ENCODE results near the gene SLC25A5.
A peak's percentile ranks its signal among the peaks of the same experiment; 100 is the strongest.
"Not testable (repeated sequence)": the region's sequence is repeated elsewhere in the genome, so short reads cannot be mapped to it uniquely, and the experiment has no call there.

The SLC25A5 gene

DNA sequence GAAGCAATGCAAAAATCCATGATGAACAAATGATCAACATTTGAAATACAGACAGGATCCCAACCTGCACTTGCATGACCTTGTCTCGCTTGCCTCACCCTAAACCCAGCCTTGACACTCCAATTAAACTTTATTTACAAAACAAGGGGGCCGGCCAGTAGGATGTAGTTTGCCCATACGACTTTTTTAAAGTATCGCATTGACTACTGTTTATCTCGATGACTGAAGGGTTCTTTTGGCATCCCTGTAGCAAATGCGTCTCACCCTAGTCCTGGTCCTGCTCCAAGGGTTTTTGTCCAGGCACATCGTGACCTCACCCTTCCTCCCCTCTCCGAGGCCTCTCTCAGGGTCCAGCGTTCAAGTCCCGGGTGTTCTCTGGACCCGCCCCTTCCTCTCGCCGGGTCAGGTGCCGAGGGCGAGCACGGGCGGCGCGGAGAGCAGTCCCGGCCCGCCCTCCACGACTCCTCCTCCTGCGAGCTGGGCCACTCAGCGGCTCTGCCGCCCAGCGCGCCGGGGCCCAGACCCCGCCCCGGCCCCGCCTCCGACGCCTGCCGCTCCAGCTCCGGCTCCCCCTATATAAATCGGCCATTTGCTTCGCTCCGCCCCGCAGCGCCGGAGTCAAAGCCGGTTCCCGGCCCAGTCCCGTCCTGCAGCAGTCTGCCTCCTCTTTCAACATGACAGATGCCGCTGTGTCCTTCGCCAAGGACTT, at the start of gene SLC25A5:
Gene SLC25A5, plus strand, starts transcription at position 603 of the 709 bp plus-strand sequence. Its CDS starts 72 bp downstream, at position 675.
- peak; percentile 89 for DNase-seq

DNA sequence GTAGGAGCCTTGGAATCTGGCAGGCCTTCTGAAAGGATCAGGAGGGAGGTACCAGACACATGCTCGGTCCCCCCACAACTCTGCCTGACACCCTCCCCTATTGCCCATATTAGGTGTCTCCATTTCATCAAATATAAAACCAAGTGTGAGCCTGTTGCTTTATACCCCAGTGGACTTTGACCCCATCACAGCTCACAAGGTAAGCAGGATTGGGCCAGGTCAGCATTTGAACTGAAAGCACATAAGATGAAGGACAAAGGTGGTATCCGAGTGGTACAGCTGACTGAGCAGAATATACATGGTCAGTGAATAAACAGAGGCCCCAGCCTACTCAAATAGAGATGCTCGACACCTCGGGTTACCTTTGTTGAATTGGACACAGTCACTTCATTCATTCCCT, 49.1 kb upstream of the SLC25A5 start:
- DNase-seq, result no peak

DNA sequence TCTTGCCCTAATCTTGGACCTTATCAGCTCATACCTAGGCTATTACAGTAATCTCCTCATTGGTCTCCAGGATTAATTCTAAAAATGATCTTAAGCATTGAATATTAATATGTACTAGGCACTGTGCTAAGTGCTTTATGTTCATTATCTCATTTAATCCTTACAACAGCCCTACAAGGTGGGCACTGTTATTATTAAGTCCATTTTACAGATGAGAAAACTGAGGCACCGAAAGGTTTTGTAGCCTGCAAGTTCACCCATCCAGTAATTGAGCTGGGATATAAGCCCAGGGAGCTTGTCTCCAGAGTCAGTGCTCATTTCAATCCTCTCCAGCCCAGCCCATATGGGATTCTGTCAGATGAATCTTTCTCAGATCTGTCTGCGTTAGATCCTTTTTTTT, 48.3 kb upstream of the SLC25A5 start:
- no peak for DNase-seq

DNA sequence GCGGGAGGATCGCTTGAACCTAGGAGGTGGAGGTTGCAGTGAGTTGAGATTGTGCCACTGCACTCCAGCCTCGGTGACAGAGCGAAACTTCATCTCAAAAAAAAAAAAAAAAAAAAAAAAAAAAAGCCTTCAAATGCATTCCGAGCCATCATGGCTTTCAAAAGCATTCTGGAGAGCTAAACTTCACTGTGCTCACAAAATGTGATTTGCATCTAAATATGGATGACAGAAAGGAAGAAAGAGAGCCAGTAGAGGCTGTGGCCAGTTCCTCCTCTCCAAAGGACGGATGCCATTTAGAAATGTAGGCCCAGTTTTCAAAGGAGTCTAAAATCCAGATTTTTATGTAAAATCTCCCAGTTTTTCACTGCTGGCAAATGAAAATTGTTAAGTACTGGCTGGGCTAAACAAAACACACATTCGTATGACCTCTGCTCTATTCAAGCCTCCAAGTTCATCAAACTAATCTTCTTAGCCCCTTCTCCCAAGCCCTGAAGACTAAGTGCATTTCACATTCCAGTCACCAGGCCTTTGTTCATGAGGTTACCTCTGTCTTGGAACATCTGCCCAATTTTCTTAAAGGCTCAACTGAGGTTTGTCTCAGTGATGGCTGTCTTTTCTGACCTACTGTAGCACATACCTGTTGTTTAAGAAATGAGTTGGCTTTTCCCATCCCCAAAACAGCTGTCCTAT, 47.1 kb upstream of the SLC25A5 start:
- DNase-seq, result no peak

DNA sequence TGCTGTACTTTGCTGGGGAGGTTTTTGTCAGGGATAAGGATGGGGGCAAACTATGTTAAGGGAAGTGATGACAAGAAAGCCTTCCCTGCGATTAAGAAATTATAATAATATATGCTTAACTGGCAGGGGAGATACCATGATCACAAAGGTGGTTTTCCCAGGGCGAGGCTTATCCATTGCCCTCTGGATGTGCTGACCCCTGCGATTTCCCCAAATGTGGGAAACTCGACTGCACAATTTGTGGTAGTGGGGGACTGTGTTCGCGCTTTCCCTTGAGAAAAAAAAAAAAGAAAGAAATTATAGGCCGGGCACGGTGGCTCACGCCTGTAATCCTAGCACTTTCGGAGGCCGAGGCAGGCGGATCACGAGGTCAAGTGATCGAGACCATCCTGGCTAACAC, 44.6 kb upstream of the SLC25A5 start:
- DNase-seq, result no peak

DNA sequence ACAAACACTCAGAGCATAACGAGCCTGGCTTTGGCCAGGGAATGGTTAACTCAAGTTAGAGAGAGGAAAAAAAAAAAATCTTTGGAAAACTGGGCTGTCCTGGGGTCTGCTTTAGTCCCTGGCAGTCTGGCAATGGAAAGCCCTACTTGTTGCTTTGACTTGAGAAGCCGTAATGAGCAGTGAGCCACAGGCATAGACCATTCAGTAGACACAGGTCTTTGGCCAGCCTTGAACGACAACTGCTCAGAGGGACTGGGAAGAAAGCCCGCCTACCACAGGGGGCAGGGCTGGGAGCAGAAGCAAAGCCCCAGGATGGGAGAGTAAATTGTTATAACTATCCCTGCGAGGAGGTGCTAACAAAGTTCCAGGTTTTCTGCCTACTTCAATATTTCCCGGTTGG, 43.2 kb upstream of the SLC25A5 start:
- DNase-seq, result no peak

DNA sequence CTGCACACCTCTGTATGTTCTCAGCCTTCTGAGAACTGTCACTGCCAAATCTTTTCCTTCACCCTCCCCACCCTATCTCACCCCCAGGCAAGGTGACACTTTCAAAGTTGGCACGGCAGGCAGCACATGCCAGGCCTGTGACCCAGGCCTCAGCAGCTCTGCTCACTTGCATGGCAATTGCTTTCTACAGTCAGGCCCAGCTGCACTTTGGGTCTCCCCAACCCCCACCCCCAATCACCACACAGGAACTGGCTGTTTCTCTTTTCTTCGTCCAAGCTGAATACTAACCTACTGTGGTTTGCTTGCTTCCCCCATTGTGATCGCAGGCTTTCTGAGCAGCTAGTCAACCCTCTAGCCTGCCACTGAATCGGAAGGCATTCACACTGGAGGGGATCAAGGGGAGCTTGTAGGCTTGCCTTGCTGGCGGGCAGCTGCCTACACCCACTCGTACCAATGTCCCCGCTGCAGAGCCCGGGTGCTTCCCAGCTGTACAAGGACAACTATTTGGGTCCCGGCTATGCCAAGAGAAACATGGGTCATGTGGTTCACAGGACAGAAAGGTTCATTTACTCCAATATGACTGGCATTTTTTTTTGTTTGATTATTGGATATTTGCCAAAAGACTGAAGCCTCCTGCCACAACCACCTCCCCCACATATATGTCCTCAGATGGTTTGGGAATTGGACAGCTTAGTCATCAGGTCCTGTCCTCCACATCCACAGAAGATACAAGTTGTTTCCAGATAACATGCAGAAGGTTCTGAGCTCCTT, 41.0 kb upstream of the SLC25A5 start:
- no peak for DNase-seq

DNA sequence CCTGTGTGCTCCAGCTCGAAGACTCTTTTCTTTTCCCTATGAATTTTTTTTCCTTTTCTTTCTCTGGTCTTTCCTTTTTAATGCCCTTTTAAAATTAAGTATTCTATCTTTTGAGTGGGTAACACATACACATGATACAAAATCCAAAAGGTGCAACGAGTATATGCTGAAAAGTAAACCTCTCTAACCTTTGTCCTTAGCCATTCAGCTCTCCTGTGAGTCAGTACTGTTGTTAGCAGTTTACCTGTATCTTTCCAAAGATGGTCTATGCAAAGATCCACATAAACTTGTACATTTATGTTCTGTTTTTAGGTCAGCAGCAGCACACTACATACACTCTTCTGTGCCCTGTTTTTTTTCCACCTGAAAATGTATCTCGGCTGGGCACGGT, 40.5 kb upstream of the SLC25A5 start:
- no peak for DNase-seq

DNA sequence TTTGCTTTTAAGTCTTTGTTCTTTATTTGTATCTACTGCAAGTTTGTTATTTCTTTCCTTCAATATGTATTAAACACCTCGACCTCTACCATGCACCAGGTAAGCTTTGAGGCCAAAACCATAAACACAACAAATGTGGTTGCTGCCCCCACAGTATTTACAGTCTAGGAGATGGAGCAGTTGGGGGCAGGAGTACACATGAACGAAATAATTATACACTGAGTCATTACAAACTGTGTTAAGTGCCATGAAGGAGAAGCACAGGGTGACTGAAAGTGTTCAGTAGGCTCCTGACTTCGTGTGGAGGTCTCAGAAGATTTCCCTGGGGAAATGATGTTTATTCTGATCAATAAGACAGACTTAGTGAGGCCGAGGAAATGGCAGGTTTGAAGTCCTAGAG, 38.8 kb upstream of the SLC25A5 start:
- DNase-seq, result no peak

DNA sequence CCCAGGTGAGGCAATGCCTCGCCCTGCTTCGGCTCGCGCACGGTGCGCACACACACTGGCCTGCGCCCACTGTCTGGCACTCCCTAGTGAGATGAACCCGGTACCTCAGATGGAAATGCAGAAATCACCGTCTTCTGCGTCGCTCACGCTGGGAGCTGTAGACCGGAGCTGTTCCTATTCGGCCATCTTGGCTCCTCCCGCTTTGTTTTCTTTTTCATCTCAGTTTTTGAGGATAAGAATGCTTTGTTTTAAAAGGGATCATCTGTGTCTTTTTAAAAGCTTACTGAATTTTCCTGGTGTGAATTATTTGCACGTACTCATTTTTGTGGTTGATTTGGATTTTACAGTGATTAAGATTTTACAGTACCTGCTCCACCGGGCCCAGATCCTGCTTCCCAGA, 26.9 kb upstream of the SLC25A5 start:
- not testable (repeated sequence) for DNase-seq

DNA sequence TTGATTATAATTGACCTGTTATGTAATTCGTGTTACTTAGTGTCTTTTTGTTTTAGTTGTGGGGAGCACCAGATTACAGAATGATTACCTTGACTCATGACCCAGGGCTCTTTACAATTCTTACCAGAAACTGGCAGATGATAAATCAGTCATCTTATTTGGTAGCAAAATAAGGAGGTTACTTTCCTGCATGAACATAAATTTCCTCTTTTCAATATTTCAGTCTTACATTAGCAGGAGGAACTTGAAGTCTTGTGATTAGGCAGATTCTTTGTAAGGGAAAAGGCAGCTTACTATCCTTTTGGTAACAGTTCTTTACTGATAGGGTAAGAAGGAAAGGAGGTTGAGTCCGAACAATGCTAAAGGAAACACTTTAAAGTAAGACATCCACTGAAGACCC, 26.0 kb upstream of the SLC25A5 start:
- no peak for DNase-seq

DNA sequence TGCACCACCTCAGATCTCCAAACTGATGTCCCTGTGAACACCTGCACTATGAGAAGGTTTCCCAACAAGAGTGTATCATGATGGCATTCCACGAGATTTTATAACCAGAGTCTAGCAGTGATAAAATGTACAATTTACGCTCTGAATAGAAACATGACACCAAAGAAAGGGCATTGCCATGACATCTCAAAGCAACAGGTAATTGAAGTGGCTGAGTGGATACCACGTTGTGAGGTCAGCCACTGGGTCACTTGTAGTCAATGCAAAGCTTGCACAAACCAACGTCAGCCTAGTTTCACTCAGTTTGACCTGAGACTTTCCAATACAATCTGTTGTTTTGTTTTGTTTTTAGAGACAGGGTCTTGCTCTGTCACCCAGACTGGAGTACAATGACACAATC, 15.0 kb upstream of the SLC25A5 start:
- no peak for DNase-seq

DNA sequence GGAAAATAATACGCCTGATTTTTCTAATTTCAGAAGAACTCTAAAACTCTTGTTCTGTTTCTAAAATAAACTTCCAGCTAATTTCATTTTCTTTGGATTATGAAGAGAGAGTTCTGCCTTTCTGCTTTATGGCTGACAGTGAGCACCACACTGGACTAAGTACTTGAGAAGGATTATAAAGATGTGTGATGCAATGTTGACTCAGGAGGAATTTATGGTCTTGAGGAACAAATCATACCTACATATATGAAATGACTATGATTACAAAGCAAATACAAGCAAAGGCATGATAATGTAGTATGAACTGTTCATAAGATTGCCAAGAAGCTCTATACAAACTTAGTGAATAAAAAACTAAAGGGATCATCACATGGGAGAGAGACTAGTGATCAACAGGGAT, 13.0 kb upstream of the SLC25A5 start:
- DNase-seq, result no peak

DNA sequence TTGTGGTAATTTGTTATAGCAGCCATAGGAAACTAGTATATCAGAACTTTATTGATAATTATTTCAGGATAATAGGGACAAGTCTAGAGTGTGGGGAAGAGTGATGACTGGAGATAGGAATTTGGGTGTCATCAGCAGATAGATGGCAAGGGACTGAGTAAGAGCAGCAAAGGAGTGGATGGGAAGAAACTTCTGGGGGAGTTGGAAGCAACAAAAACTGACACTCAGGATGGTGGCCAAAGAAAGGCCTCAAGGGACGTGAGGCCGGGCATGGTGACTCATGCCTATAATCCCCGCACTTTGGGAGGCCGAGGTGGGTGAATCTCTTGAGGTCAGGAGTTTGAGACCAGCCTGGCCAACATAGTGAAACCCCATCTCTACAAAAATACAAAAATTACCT, 9.1 kb upstream of the SLC25A5 start:
- DNase-seq, result no peak

DNA sequence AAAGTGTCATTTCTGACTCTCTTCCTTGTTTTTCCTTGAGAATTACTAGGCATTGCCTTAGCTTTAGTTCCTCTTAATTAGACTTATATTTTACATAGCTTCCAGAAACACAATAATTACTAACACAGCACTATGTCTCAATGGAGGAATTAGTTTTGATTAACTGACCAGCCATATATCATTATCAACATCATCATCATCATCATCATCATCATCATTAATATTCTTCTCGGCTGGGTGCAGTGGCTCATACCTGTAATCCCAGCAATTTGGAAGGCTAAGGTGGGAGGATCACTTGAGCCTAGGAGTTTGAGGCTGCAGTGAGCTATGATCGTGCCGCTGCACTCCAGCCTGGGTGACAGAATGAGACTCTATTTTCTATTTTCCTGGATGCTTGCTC, 2.7 kb upstream of the SLC25A5 start:
- no peak for DNase-seq

DNA sequence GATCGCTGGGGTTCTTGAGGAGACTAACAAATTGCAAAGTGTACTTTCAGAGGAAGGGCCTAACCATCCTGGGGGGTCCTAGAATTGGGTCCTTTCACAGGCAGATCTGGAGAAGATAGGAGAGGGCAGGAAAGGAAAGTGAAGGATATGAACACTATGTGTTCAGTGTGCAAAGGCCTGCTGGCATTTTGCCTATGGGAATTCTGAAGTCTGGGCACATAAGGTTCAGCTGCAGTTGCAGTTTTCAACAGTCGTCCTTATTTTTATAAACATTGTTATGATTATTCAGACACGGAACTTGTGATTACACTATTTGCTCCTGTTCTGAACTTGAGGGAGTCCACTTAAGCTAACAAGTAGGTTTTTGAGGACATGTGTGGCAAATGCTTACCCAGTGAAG, 1.3 kb upstream of the SLC25A5 start:
- no peak for DNase-seq

DNA sequence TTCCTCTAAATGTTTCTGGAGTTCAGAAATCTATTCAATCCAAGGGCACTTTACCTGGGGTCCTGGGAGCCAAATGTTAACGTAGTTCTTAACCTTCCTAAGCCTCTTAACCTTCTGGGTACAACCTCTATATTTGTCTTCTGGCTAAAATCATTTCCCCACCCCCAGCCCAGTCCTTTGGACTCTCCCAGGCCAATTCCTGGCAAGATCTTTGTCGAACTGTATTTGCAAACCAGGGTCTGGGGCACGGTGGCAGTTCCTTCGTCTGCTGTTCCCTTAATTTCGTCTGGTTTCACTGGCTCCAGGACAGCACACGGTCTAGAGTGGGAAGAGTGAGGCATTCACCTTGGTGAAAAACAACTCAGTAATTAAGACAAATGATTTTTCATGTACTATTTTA, 811 bp upstream of the SLC25A5 start:
- DNase-seq, result no peak

DNA sequence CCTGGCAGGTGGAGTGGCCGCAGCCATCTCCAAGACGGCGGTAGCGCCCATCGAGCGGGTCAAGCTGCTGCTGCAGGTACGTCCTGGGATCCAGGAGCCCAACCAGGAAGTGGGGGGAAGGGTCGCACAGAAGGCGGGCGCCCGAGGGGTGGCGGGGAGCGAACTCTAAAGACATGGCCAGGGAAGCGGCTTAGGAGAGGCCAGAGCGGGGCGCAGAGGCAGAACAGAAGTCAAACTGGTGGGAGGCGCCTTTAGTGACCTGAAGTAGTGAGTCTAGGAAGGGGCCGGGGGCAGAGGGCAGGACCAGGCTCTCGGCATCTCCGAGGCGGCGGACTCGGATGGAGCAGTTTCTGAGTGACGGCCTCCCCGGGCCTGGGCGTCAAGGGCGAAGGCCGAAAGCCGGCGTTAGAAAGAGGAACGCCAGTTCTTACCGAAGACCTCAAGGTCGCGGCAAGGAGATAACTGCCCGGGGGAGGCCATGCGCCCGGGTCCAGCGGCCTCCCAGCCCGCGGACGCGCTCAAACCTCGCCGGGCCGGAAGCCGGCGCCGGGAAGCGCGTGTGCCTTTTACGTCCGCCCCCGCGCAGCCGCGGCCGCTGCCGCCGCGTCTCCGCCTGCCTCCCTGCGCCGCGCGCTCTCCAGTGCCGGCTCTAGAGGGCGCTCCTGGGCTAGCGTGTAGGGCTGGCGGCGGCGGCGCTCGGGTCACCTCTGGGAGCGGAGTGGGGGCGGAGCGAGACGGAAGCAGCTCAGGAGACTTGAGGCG, 488 bp downstream of the SLC25A5 start:
- DNase-seq, result peak; percentile 92

DNA sequence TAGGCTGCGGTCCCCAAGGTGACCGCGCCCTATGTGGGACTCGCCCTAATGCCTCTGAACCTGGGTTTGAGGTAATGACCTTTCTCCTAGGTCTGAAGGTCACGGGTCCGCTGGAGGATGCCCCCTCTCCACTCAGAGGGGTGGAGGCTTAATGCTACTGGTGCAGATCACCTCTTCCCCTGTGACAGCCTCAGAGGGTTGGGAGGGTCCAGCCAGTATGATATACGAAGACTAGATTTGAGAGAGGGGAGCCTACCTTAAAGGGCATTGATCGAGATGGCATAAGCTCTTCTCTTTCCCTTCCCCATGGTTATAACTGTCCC, 1.0 kb downstream of the SLC25A5 start:
- no peak for DNase-seq

DNA sequence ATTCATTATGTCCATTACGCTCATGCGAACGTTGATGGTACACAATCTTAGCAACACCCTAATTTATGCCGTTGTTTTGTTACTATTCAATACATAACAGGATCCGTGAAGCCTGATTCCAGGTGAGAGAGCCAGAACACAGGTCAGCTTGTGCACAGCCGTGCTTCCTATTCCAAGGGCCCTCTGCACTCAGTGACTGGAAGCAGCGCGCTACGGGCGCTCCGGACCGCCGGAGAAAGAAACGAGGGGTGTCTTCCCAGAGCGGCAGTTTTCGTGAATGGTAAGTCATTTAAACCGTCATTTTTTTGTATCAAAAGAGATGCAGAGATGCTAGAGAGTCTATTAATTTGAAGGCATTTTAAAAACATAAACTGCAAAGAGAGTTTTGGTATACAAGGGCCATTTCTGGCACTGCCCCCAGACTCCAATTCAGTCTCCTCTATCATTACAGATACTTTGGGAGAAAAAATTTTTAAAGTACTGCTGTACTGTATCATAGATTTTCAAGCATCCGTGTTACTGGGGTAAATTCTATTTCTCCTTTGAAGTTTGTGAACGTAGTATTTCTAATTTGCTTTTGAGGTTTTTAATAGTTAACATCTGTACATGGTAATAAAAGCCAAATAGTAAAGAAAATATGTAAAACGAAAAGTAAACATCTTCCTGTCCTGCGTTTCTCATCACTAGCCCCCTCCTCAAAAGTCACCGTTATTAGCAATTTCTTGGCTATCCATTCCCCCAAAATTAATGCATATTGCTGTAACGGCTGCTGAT, 6.6 kb downstream of the SLC25A5 start:
- DNase-seq, result no peak

DNA sequence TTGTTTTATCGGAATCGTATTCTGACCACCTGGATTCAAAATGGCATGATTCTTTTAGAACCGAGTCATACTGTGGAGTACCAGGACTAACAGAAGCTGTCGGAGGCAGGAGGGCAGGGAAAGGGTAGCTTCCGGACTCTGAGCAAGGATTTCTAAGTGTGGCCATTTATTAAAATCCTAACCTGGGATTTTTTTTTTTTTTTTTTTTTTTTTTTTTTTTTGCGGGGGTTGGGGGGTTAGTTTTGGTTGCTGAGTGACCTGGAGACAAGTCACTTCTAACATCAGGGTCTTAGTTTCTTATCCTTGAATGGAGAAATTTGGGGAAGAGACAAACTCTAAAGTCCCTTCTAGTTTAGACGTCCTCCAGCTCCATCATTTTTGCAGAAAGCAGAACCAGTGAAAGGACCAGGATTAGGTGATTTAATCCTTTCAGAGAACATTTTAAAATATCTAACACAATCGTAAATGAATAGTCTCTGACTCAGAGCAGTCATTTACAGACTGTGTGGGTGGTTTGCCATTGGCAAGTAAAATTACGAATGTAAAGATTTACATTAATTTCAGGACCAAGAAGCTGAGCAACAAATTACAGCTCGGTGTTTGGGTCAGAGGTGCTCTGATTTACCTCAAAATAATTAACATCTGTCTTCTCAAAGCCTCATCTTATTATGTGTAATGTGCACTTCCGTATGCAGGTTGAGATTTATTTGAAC, 7.3 kb downstream of the SLC25A5 start:
- DNase-seq, result no peak

DNA sequence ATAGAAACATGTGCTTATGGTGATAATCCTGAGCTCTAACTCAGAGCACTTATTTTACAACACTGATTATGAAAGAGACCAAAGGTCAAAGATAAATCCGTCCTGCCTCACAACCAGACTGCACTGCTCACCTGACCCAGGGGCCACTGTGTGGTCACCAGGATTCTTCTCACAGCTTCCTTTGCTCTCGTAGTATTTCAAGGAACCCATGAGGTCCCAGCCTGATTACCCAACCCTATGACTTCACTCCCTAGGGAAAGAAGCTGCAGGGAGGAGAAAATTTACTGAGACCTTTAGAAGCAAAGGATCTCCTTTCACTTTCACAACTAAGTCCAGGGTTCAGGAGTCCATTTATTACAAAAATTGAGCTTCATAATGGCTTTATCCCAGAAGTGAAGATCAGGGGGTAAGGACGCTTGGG, 9.6 kb downstream of the SLC25A5 start:
- DNase-seq, result no peak
